ENCODE data around the gene GDF11.

The GDF11 gene

DNA sequence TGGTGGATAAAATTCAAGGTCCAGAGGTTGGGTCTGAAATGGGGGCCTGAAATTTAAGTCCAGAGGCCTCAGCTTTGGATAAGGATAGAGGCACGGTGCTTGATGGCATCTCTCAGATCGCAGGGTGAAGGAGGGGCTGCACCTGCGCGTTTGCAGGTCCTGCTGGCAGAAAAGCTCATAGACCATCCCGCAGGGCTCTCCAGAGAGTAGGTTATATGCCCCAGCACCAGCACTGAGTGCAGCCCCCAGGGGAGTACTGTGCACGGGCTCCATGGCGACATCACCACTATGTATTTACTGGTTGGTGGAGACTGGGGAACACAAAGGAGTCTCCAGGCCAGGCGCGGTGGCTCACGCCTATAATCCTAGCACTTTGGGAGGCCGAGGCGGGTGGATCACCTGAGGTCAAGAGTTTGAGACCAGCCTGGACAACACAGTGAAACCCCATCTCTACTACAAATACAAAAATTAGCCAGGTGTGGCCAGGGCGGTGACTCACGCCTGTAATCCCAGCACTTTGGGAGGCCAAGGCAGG lies 9.8 kb upstream of the GDF11 start:
- Histone ChIP-seq H3K36me3 (ENCODE audit: control insufficient read depth, insufficient read depth, low read length) (no peaks in the 10 kb centered on the region), H3K27me3 (replicated peaks; ENCODE audit: control insufficient read depth, insufficient read depth, low read length) (no peaks in the 10 kb centered on the region), H3K4me3 (replicated peaks; ENCODE audit: low read depth, low read length) (no peak overlapping the region)
- no peak for DNase-seq (ENCODE audit: extremely low read depth, insufficient read length)
- TF ChIP-seq, protein P1, sequence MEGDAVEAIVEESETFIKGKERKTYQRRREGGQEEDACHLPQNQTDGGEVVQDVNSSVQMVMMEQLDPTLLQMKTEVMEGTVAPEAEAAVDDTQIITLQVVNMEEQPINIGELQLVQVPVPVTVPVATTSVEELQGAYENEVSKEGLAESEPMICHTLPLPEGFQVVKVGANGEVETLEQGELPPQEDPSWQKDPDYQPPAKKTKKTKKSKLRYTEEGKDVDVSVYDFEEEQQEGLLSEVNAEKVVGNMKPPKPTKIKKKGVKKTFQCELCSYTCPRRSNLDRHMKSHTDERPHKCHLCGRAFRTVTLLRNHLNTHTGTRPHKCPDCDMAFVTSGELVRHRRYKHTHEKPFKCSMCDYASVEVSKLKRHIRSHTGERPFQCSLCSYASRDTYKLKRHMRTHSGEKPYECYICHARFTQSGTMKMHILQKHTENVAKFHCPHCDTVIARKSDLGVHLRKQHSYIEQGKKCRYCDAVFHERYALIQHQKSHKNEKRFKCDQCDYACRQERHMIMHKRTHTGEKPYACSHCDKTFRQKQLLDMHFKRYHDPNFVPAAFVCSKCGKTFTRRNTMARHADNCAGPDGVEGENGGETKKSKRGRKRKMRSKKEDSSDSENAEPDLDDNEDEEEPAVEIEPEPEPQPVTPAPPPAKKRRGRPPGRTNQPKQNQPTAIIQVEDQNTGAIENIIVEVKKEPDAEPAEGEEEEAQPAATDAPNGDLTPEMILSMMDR (IDR thresholded peaks at IDR 0.05; ENCODE audit: insufficient read depth, low read length, poor library complexity, severe bottlenecking) = no peak

DNA sequence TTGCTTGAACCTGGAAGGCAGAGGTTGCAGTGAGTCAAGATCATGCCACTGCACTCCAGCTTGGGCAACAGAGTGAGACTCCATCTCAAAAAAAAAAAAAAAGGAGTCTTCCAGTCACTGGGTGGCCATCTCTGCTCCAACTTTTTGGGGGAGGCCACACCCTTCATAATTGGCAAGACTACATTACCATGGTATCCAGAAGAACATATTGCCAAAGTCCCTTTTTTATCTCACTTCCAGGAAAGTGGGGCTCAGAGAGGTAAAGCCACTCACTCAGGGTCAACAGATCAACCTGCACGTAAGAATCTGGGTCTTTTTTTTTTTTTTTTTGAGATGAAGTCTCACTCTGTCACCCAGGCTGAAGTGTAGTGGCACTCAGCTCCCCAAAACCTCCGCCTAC lies 9.1 kb upstream of the GDF11 start:
- Histone ChIP-seq H3K36me3 (ENCODE audit: control insufficient read depth, insufficient read depth, low read length) (no peaks in the 10 kb centered on the region), H3K4me3 (replicated peaks; ENCODE audit: low read depth, low read length) (no peak overlapping the region), H3K27me3 (replicated peaks; ENCODE audit: control insufficient read depth, insufficient read depth, low read length) (no peaks in the 10 kb centered on the region)
- TF ChIP-seq, protein P1 (IDR thresholded peaks at IDR 0.05; ENCODE audit: insufficient read depth, low read length, poor library complexity, severe bottlenecking) = no peak
- DNase-seq (ENCODE audit: extremely low read depth, insufficient read length) = no peak

DNA sequence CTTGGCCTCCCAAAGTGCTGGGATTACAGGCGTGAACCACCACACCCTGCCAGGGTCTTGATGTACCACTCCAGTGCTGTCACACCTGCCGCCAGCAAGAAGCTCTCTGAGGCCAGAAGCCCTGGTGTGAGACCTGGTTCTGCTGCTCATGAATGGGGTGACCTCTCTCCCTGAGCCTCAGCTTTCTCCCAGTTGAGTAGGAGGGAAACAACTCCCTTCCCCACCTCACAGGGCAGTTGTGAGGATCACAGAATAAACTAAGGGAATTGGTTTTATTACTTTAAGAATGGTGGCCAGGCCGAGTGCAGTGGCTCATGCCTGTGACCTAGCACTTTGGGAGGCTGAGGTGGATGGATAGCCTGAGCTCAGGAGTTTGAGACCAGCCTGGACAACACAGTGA lies 8.3 kb upstream of the GDF11 start:
- DNase-seq (ENCODE audit: extremely low read depth, insufficient read length) = no peak
- TF ChIP-seq, protein P1 (IDR thresholded peaks at IDR 0.05; ENCODE audit: insufficient read depth, low read length, poor library complexity, severe bottlenecking) = no peak
- H3K4me3 ChIP-seq (replicated peaks; ENCODE audit: low read depth, low read length) = no peak overlapping the region
- no peaks in the 10 kb centered on the region for H3K27me3 ChIP-seq (replicated peaks; ENCODE audit: control insufficient read depth, insufficient read depth, low read length)
- no peaks in the 10 kb centered on the region for H3K36me3 ChIP-seq (ENCODE audit: control insufficient read depth, insufficient read depth, low read length)

DNA sequence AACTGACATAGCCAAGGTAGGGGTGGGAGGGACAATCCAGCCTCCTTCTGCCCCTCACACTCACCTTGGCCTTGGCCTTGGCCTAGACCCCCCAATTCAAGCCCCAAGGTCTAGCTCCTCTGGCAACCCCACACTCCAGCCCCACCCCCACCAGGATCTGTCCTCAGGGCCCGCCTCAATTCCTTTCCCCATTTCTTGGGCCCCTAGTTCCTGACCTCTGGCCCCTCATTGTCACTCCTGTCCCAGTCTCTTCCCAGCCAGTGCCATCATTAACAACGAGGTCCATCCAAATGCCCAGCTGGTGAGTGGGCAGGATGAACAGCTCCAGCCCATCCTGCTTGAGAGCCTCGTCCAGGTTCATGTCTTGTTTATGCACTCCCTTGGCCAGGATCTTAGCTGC lies 6.8 kb upstream of the GDF11 start:
- no peak overlapping the region for H3K4me3 ChIP-seq (replicated peaks; ENCODE audit: low read depth, low read length)
- no peak for DNase-seq (ENCODE audit: extremely low read depth, insufficient read length)
- no peaks in the 10 kb centered on the region for H3K27me3 ChIP-seq (replicated peaks; ENCODE audit: control insufficient read depth, insufficient read depth, low read length)
- TF ChIP-seq, protein P1 (IDR thresholded peaks at IDR 0.05; ENCODE audit: insufficient read depth, low read length, poor library complexity, severe bottlenecking) = no peak
- no peaks in the 10 kb centered on the region for H3K36me3 ChIP-seq (ENCODE audit: control insufficient read depth, insufficient read depth, low read length)

DNA sequence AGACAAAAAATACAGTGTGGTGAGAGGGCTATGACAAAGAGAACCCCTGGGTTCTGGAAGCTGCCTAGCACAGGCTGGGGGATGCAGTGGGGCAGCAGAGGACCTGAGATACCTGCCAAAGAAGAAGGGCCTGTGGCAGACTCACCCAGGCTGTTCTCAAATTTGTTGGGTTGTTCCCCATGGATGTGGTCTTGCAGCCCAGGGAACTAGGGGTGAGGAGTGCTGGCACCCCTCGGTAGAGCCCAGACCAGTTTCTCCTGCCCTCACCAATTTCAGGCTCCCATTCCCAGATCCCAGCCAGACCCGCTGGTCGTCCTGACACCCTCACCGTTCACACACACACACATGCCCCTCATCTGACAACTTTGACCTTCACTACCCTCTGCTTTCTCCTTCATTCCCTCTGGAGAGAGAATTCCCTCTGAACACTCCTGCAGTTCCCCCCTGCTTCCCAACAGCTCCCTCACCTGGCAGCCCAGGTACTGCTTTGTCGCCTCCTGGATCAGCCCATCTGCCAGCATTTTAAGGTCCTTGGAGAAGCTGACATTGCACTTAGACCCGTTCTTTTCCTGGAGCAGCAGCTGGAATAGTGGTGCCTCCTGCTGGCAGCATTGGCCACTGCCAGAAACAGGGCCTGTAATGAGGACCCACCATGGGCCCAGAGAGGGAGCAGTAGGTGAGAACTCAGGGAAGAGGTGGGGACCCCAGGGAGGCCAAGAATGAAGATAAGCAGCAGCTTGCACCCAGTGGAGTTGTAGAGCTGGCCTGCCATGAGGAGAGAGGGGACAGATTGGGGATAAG lies 5.9 kb upstream of the GDF11 start:
- Histone ChIP-seq H3K36me3 (ENCODE audit: control insufficient read depth, insufficient read depth, low read length) (no peaks in the 10 kb centered on the region), H3K27me3 (replicated peaks; ENCODE audit: control insufficient read depth, insufficient read depth, low read length) (no peaks in the 10 kb centered on the region), H3K4me3 (replicated peaks; ENCODE audit: low read depth, low read length) (no peak overlapping the region)
- no peak for DNase-seq (ENCODE audit: extremely low read depth, insufficient read length)
- TF ChIP-seq, protein P1 (IDR thresholded peaks at IDR 0.05; ENCODE audit: insufficient read depth, low read length, poor library complexity, severe bottlenecking) = peak; percentile 89

Data from GM06990 (cell line).